Body of pancreas (tissue), 4 donors: ENCODE measurements around the gene ZBTB20. TPM values are rescaled to one million over a fixed set of nuclear protein-coding genes. Genes with fewer than 3 reads are reported as not detected.

Experiments used
- ATAC-seq: fragments of 150-250 bp; one replicate; pipeline ENCODE4 v1.9.1; 2016
- DNase-seq, 4 donors: peaks; one replicate each; pipeline ENCODE4 v3.0.0-alpha.2; 2019
- H3K27ac ChIP-seq, 4 donors: fragments of 200-600 bp; sonication (generic); 1 replicate in 3 of 4; 2 replicates in 1 of 4; pipeline versions ENCODE4 v1.5.1 to v1.6.1; 2016 to 2019; ENCODE audit warnings: mild to moderate bottlenecking in 1 of 4, mixed read lengths in 1 of 4, moderate library complexity in 1 of 4
- H3K27me3 ChIP-seq, 2 donors: fragments of 200-600 bp; sonication (generic); one replicate each; pipeline ENCODE4 v1.6.0; 2016; ENCODE audit warnings: mild to moderate bottlenecking in 1 of 2
- H3K36me3 ChIP-seq, 2 donors: fragments of 200-600 bp; sonication (generic); replicated peaks in 1 of 2; 2 replicates each; pipeline ENCODE4 v1.5.1; 2016; ENCODE audit warnings: low read depth in 2 of 2; ENCODE audit not compliant: insufficient read depth in 1 of 2
- H3K4me1 ChIP-seq: fragments of 200-600 bp; sonication (generic); one replicate; pipeline ENCODE4 v1.6.0; 2016
- H3K4me3 ChIP-seq, 2 donors: fragments of 200-600 bp; sonication (generic); 1 replicate in 1 of 2; 2 replicates in 1 of 2; pipeline ENCODE4 v1.5.1; 2016 to 2019
- H3K9me3 ChIP-seq, 3 donors: fragments of 200-600 bp; sonication (generic); 1 replicate in 2 of 3; 2 replicates in 1 of 3; pipeline ENCODE4 v1.5.1; 2016
- CTCF ChIP-seq, 7 experiments: fragments of 450-650 bp in 4 of 7; fragments of 200-600 bp in 3 of 7; sonication (generic) in 3 of 7; IDR thresholded peaks; one replicate each; pipeline ENCODE4 v1.5.1; 2016 to 2019; ENCODE audit warnings: antibody characterized with exemption in 7 of 7
- POLR2A ChIP-seq, 3 donors: fragments of 450-650 bp; IDR thresholded peaks; one replicate each; pipeline ENCODE4 v1.6.1; 2016; ENCODE audit warnings: antibody characterized with exemption in 3 of 3, mild to moderate bottlenecking in 2 of 3
- WGBS, 2 donors: methylation state at CpG; one replicate each; pipeline ENCODE4 v1.1.5; 2017; 5-methylcytosine and 5-hydroxymethylcytosine counted together
- intact Hi-C: fragments of 100-400 bp; cut with DNase I; formaldehyde crosslinking; loops from one replicate; pipeline ENCODE4 v1.15.1; 2023
- total RNA-seq, 2 donors: library from RNA; depleted of rRNA; stranded (reverse); fragments of >200 nt; gene quantifications; one replicate each; pipeline ENCODE4 v1.1.0, GENCODE V29; 2016

ZBTB20 gene
- total RNA-seq, 2 donors from 2014 or later = 48.3 to 77.1 TPM

- 68 to 78% methylated on average over 4 of the region's 4 CpGs for WGBS, 2 donors
- intact Hi-C loops = no loop called here
- ATAC-seq = no peak
- Histone ChIP-seq H3K9me3 (no peaks in the 10 kb centered on the region), H3K27ac (no peak overlapping the region), H3K36me3 (no peaks in the 10 kb centered on the region), H3K4me1 (no peaks in the 10 kb centered on the region), H3K27me3 (no peaks in the 10 kb centered on the region), H3K4me3 (no peak overlapping the region)
- DNase-seq = no peak
- no peak for TF ChIP-seq CTCF (IDR thresholded peaks at IDR 0.05)
- TF ChIP-seq POLR2A (IDR thresholded peaks at IDR 0.05) = no peak
Measured at GRCh38 chr3:114597012-114597411, 550.1 kb downstream of the ZBTB20 start.

GRCh38 chr3:114596147-114596546 lies 550.9 kb downstream of the ZBTB20 start:
- WGBS, 2 donors = 94% methylated on average over 2 of the region's 2 CpGs
- no peaks in the 10 kb centered on the region for H3K4me1 ChIP-seq
- no peaks in the 10 kb centered on the region for H3K9me3 ChIP-seq
- H3K4me3 ChIP-seq = no peak overlapping the region
- DNase-seq (no peak), ATAC-seq (no peak)
- intact Hi-C loops = no loop called here
- H3K27ac ChIP-seq = no peak overlapping the region
- H3K36me3 ChIP-seq = no peaks in the 10 kb centered on the region
- H3K27me3 ChIP-seq = no peaks in the 10 kb centered on the region
- TF ChIP-seq POLR2A (IDR thresholded peaks at IDR 0.05) = no peak
- TF ChIP-seq CTCF (IDR thresholded peaks at IDR 0.05) = no peak

DNA sequence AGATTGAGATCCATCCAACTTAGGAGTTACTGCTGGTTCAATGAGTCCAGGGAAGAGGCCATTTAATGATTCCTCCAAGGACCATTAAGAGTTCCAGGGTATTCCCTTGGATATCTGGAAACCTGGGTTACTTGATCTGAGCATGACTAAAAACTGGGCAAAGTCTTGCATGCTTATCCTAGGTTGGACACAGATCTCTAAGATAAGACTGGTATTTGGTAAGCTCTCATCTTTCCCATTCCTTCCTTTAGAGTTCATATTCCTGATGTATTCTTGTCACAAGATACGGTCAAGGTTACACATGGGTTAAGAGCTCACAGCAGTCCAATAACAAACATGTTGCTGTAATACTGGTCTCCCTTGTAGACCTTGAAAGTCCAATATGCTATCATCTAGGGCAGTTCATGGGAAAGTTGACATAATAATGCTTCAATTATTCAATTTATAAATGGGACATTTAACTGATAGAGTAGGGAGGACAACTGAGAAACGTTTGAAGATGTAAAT lies 551.5 kb downstream of the ZBTB20 start:
- Histone ChIP-seq H3K27me3 (no peaks in the 10 kb centered on the region), H3K4me1 (no peaks in the 10 kb centered on the region), H3K27ac (no peak overlapping the region), H3K36me3 (no peaks in the 10 kb centered on the region), H3K4me3 (no peak overlapping the region), H3K9me3 (no peaks in the 10 kb centered on the region)
- 46 to 59% methylated on average over 2 of the region's 2 CpGs for WGBS, 2 donors
- ATAC-seq (no peak), DNase-seq (no peak)
- no peak for TF ChIP-seq POLR2A (IDR thresholded peaks at IDR 0.05)
- TF ChIP-seq CTCF (IDR thresholded peaks at IDR 0.05) = no peak
- intact Hi-C loops = no loop called here

DNA sequence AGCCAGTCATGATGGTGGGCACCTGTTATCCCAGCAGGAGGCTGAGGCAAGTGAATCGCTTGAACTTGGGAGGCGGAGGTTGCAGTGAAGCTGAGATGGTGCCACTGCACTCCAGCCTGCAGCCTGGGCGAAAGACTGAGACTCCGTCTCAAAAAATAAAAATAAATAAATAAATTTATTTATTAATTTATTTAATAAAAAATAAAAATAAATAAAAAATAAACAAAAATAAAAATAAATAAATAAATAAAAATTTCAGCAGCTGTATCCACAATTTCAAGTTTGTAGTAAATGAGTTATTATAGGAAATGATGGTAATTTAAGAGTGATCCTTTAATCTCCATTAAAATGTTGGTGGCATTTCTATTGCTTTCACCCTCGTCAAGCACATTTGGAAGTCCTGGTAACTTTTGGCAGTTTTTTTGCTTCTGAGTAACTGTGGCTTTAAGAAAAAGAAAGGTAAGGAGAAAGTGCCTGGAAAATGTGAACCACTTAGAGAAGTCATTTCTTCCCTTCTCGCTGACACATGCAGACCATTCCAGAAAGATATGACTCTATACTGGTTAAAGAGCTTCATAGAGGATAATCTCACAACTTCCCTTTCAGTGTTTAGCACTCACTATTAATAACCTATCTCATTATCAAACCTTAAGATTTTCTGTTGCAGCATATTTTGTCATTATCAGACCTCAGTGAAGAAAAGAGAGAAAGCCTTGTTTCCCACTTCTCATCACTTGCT lies 556.6 kb downstream of the ZBTB20 start:
- no peak for TF ChIP-seq POLR2A (IDR thresholded peaks at IDR 0.05)
- TF ChIP-seq CTCF (IDR thresholded peaks at IDR 0.05) = no peak
- Histone ChIP-seq H3K4me1 (no peaks in the 10 kb centered on the region), H3K4me3 (no peak overlapping the region), H3K27ac (no peak overlapping the region), H3K9me3 (no peaks in the 10 kb centered on the region), H3K27me3 (no peaks in the 10 kb centered on the region), H3K36me3 (no peaks in the 10 kb centered on the region)
- no peak for DNase-seq
- intact Hi-C loops = no loop called here
- ATAC-seq = no peak
- WGBS, 2 donors = 94% methylated on average over 6 of the region's 6 CpGs

GRCh38 chr3:114587986-114588385 lies 559.1 kb downstream of the ZBTB20 start:
- H3K9me3 ChIP-seq = no peaks in the 10 kb centered on the region
- H3K27ac ChIP-seq = no peak overlapping the region
- TF ChIP-seq CTCF (IDR thresholded peaks at IDR 0.05) (no peak), POLR2A (IDR thresholded peaks at IDR 0.05) (no peak)
- no peak for ATAC-seq
- WGBS, 2 donors = 95 to 97% methylated on average over 5 of the region's 5 CpGs
- H3K36me3 ChIP-seq = no peaks in the 10 kb centered on the region
- no peak overlapping the region for H3K4me3 ChIP-seq
- intact Hi-C loops = no loop called here
- peaks cover 10% of the 10 kb centered on the region for H3K4me1 ChIP-seq
- DNase-seq = no peak
- no peaks in the 10 kb centered on the region for H3K27me3 ChIP-seq
